AG08395 (cell line): ENCODE measurements around the gene SMAD4.

Experiments
- DNase-seq: peaks from one replicate; pipeline ENCODE4 v3.0.0; 2012; ENCODE audit warnings: mixed read lengths, low spot score

Gene SMAD4

GRCh38 chr18:51021226-51021965 lies 8.6 kb upstream of the SMAD4 start:
- DNase-seq: no peak

GRCh38 chr18:51025512-51025911 lies 4.5 kb upstream of the SMAD4 start:
- DNase-seq: no peak

GRCh38 chr18:51028201-51028805 lies 1.7 kb upstream of the SMAD4 start:
- no peak for DNase-seq

GRCh38 chr18:51029378-51029693 lies 677 bp upstream of the SMAD4 start:
- DNase-seq: no peak

- DNase-seq: peak; percentile 72
Measured at GRCh38 chr18:51030537-51031258, 685 bp downstream of the SMAD4 start.

- DNase-seq: no peak
Measured at GRCh38 chr18:51032193-51032592, 2.2 kb downstream of the SMAD4 start.

GRCh38 chr18:51037230-51037629 lies 7.2 kb downstream of the SMAD4 start:
- DNase-seq: no peak

DNA sequence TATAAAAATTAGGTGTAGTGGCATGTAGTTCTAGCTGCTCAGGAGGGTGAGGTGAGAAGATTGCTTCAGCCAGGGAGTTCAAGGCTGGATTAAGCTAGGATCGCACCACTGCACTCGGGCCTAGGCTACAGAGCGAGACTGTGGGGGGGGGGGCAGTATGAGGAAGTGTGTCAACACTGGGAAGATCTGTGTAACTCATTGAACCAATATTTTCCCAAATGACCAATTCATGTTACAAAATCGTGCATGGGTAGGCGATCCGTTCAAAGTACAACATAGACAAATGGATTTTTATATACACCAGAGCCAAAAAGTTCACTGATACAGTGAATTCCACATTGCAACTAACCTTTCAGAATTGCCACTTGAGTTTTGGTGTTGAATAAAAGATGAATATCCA lies 8.1 kb downstream of the SMAD4 start:
- DNase-seq: no peak

DNA sequence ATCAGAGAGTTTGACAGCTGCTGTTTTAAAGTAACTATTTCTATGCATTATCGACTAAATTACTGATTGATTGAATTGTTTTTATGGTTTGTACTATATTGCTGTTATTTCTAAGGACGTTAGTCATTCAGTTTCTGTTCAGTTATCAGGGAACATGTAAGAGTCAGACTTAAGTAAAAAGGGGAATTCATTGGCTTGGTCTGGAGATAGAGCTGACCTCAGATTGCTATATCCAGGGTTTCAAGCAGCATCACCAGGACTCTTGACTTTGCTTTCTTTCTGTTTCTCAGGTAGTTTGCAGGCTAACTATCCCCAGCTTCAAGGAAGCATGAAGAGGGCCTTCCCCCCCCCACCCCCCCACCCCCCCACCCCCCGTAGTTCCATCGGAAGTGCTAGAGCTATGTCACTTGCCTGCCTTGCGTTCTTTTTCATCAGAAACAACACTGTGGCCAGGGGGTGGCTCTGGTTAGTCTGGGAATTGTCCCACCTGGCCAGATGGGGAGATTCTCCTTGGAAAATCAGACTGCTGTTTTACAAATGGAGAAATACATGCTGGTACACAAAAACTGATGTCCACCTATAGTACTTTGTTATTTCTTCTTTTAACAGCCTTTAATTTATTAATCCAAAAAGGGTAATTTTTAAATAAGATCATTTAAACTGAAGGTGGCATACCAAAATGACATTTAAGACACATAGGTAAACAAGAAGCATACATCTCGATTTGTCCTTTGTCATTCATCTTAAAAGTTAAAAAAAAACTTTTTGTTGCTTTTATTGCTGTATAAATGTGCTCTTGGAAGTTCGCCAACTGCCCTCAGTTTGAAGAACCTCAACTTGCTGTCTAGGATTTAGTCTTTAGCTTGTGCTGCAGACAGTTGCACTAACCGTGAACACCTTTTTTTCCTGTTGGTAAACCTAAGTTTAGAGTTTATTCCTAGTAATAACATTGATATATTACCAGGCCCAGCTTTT lies 9.4 kb downstream of the SMAD4 start:
- DNase-seq: no peak

DNA sequence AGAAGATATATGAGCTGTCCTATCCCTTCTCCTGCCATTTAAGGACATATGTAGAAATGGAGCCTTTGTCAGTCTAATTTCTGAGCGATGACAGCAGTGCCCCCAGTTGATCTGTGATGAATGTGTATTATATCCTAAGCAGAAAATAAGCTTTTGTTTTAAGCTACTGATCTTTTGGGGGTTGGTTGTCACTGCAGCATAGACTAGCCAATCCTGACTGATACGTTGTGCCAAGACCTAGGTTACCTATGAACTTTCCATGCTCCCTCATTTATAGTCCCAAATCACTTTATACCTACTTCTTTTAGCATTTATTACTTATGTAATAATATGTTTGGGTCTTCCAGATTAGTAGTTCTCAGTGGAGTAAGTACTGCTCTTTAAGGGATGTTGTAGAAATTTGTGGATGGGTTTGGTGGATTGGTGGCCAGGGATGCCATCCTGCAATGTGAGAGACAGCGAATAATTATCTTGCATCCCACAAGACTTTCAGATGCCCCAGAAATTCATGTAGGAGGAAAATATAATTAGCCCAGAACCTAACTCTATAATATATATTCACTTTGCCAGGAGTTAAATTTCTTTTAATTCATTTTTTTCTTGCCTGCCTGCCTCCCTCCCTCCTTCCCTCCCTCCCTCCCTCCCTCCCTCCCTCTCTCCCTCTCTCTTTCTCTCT lies 11.8 kb downstream of the SMAD4 start:
- no peak for DNase-seq

GRCh38 chr18:51044928-51045585 lies 15.0 kb downstream of the SMAD4 start:
- DNase-seq: no peak

GRCh38 chr18:51048190-51048589 lies 18.2 kb downstream of the SMAD4 start:
- DNase-seq: no peak

- no peak for DNase-seq
Measured at GRCh38 chr18:51049137-51049536, 19.1 kb downstream of the SMAD4 start.

GRCh38 chr18:51051105-51051712 lies 21.2 kb downstream of the SMAD4 start:
- DNase-seq: peak; percentile 53

DNA sequence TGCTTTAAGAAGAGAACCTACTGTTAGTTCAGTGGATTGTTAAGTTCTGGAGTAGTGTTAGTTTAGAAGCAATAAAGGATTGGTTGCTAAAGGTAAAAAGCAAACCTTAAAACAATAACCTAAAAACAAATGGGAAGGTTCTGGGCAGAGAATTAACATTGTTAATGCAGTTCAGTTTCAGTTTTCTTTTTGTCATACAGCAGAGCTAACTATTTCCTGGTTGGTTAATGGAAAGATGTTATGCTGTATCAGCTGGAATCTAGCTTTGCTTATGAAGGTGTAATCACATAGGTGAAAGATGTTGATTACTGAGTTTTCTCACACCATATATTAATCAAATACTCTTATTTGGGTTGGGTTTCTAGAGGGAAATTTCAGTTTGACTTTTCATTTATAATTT lies 23.8 kb downstream of the SMAD4 start:
- no peak for DNase-seq

DNA sequence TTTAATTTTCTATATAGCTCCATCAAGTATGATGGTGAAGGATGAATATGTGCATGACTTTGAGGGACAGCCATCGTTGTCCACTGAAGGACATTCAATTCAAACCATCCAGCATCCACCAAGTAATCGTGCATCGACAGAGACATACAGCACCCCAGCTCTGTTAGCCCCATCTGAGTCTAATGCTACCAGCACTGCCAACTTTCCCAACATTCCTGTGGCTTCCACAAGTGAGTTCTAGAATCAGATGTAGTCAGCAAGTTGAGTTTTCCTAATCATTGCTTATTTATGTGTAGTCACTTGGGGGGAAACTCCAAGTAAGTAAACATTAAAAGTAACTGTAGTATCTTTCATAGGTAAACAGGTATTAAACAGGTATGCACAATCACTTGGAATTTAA lies 24.8 kb downstream of the SMAD4 start:
- DNase-seq: peak; percentile 31

GRCh38 chr18:51059969-51060368 lies 30.0 kb downstream of the SMAD4 start:
- no peak for DNase-seq

DNA sequence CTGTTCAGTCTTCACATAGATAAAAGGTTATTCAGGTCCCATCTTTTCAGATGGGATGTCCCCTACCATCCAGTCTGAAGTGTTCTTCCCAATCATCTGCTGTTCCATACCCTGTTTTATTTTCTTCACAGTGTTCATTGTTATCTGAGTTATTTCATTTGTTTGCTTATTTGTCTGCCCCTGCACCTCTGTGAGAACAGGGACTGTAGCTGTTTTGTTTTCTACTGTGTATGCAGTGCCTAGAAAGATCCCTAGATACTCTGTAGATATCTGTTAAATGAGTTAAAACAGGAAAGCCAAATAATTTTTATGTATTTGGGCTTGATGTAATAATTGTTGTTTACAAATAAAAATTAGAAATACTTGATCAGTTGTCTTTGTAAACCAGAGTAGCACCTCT lies 34.2 kb downstream of the SMAD4 start:
- DNase-seq: no peak

GRCh38 chr18:51066273-51066672 lies 36.3 kb downstream of the SMAD4 start:
- no peak for DNase-seq

DNA sequence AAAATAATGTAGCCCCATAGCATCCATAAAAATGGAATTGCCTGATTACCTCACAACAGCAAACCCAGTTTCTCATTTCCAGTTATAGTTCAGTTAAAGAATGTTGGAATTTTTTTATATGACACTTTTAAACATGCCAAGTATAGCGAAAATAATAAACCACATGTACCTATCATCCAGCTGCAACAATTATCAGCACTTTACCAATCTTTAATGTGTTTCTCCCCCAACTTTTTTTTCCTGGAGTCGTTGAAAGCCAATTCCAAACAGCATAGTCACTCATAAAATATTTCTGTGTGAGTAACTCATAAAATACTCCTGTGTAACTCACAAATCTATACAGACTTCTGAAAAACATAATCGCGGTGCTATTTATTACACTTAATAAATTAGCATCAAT lies 38.1 kb downstream of the SMAD4 start:
- peak; percentile 40 for DNase-seq

DNA sequence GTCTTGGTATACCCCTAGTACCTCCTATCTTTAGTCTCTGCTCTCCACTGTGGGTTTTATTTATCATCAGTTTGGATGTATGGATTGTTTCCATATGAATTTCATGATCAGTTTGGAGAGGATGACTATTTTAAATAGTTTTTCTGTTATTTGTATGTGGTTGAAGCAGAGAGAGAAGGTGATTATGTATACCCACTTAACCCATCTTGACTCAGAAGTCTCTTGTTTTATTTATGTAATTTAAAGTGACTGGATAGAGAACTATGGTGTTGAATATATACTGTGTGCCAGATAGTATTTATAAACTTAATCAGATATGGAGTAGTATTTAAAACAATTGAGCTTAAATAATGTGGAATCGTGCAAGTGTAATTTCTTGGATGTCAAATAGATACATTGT lies 39.9 kb downstream of the SMAD4 start:
- DNase-seq: no peak
